NCI-H1105 treated with DMSO at 0.1 percent for 48 hours (cell line): ENCODE data around the gene SMIM38.
A peak's percentile ranks its signal among the peaks of the same experiment; 100 is the strongest.
"Not testable (repeated sequence)": the region's sequence is repeated elsewhere in the genome, so short reads cannot be mapped to it uniquely, and the experiment has no call there.

Experiments used
- DNase-seq: peaks from one replicate; lab custom pipeline; 2025; lab: John Stamatoyannopoulos, UW

SMIM38 gene

DNA sequence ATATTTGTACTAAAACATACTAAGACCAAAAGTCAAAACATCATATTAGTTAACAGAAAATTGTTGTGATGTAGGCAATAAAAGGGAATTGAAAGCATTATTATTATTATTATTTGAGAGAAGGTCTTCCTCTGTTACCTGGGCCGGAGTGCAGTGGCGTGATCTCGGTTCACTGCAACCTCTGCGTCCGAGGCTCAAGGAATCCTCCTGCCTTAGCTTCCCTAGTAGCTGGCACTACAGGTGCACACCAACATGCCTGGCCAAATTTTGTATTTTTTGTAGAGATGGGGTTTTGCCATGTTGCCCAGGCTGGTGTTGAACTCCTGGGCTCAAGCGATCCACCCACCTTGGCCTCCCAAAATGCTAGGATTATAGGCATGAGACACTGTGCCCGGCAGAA, 15.6 kb upstream of the SMIM38 start:
- not testable (repeated sequence) for DNase-seq

DNA sequence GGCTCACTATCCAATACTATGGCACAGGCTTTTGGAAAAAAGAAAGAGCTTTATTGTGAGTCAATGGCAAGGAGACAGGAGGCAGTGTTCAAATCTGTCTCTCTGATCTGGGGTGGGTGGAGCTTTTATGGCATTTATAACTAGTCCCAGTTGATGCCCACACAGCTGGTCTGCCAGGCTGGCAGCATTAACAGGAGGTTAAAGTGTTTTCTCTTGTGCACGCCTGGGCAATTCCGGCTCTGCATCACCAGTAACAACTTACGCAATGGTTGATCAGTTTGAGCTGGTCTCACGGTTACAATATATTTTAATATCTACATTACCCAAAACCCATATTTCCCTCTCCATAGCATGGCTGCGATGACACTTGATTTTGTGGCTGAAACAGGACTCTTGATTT, 15.1 kb upstream of the SMIM38 start:
- DNase-seq, result no peak

- no peak for DNase-seq
Observed at GRCh38 chr11:69141742-69142141, 14.0 kb upstream of the SMIM38 start.

DNA sequence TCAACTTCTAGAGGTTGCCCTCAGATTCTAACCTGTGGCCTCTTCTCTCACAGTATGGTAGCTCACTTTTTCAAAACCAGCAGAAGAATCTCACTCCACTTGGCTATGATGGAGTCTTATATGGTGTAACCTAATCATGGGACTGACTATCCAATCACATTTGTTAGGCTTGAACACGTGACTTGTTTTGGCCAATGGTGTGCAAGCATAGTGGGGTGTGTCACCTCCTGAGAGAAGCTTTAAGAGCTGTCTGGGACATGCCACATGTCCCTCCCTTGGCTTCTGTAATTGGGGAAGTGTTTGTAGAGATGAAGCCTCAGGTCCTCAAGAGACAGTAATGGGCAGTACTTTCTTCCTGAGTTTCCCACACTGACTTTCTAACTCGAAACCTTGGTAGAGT, 12.8 kb upstream of the SMIM38 start:
- DNase-seq, result no peak

GRCh38 chr11:69144316-69145049, 11.3 kb upstream of the SMIM38 start:
- DNase-seq, result no peak

GRCh38 chr11:69145050-69145380, 10.7 kb upstream of the SMIM38 start:
- no peak for DNase-seq

DNA sequence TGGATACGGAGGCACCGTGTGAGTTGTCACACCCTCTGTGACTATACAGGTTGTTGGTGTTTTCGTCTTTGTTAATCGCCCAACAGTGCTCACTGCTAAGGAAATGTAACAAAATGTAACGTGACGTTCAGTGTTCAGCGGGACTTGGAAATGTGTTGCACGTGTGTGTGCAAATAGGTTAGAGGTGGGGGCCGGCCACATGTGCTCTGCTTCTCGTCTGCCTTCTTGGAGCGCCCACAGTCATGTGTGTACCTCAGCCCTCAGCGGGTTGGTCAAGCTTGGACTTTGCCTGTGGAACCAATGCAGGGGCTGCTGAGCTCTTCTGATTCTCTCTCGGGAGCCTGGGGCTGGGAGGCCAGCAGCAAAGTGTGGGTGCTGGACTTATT, 7.4 kb upstream of the SMIM38 start:
- DNase-seq, result no peak

DNA sequence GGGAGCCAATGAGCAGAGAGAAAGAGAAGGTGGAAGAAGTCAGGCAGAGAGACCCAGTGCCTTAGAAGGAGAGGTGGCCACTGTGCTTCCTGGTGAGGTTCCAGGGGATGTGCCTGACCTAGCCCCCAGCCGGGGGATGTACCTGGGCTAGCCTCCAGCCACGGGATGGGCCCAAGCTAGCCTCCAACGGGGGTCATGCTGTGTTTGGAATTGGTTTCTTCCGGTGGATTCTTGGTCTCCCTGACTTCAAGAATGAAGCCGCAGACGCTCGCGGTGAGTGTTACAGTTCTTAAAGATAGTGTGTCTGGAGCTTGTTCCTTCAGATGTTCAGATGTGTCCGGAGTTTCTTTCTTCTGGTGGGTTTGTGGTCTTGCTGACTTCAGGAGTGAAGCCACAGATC, 6.9 kb upstream of the SMIM38 start:
- DNase-seq, result no peak

- DNase-seq, result not testable (repeated sequence)
Observed at GRCh38 chr11:69149338-69150045, 6.2 kb upstream of the SMIM38 start.

- no peak for DNase-seq
Observed at GRCh38 chr11:69150175-69150574, 5.6 kb upstream of the SMIM38 start.

DNA sequence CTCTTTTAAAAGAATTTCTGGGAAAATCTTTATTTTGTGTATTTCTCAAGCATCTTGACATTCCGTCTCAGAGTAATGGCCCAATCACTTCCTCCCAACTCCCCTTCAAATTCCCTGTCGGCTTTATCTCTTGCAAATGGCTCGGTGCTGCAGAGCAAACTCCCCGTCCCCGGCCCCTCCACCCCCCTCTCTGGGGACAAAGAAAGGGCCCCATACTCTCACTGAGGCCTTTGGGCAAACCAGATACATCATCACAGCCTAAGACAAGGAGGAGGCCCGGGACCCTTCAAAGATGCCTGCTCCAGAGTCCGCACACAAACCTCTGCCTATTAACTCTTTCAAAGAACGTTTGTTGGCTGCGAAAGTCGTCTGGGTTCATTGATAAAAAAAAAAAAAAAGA, 3.9 kb upstream of the SMIM38 start:
- DNase-seq, result no peak

GRCh38 chr11:69152733-69153421, 2.9 kb upstream of the SMIM38 start:
- DNase-seq, result no peak

- DNase-seq, result no peak
Observed at GRCh38 chr11:69153661-69154060, 2.1 kb upstream of the SMIM38 start.

GRCh38 chr11:69154211-69154913, 1.4 kb upstream of the SMIM38 start:
- no peak for DNase-seq

DNA sequence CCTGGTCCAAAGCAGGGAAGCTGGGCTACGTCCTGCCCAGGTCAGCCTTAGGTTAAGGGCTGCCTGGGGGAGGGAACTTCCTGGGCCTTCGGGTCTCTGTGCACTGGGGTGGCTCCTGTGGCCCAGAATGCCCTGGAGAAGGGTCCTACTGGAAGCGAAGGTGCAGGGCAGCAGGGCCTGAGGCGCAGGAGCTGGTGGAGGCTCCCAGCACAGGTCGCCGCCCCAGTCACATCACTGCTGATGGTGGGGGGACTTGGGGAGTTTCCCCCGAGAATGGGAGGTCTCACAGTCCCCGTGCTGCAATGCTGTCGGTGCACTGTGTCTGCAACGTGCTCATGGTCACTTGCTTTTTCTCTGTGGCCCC, 815 bp upstream of the SMIM38 start:
- DNase-seq, result no peak

- no peak for DNase-seq
Observed at GRCh38 chr11:69156235-69156639, 502 bp downstream of the SMIM38 start.

- no peak for DNase-seq
Observed at GRCh38 chr11:69156673-69157155, 979 bp downstream of the SMIM38 start.

- peak; percentile 37 for DNase-seq
Observed at GRCh38 chr11:69157156-69157821, 1.6 kb downstream of the SMIM38 start.

DNA sequence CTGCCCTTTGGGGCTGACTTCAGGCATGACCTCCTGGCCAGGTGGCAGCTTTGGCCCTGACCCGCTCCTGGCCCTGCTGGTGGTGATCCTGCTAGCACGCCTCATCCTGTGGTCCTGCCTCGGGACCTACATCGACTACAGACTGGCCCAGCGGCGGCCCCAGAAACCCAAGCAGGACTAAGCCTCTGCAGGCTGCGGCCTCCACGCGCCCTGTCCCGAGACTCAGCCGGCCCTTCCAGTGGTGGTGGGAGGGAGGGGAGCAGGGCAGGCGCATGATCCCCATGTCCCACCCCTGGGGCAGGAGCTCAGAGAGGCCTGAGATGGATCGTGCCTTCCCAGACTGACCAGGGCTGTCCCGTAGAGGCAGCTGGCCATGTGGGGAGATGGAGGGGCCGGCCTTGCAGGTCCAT, 2.1 kb downstream of the SMIM38 start:
- DNase-seq, result no peak

DNA sequence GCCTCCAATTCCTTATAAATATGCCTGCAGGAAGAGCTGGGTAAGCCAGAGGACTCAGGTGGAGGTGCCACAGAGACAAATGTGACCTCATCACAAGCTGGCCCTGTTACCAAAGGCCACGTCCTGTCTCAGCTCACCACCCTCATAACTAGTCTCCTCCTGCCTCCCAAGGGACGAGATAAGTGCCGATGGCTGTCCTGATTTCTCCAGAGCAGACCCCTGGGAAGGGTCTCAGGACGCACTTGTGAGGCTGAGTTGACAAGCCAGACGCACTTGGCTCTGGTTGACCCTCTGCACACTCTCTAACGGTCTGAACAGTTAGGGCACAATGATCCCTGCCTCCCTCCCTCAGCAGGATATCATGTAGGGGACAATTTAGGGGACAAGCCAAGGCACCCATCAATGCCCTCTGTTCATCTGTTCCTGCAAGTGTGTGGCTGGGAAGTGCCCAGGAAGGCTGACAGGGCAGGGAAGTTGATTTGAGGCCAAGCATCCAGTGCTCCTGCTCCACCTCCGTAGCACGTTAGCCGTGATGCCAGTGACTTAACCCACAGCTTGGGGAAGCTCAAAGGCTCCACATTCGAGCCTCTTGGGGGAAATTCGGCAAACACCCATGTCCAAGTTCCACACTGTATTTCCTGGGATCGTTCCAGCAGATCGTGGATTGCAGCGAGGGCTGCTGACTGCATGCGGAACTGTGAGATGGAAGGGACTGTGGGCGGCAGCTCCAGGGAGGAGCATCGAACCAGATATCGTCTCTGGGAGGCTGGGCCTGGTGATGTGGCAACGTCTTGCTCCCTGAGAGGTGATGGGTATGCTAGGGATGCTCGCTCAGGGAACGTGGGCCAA, 2.8 kb downstream of the SMIM38 start:
- DNase-seq, result no peak
